ENCODE data around the gene IER2.

- TF ChIP-seq, protein P1, sequence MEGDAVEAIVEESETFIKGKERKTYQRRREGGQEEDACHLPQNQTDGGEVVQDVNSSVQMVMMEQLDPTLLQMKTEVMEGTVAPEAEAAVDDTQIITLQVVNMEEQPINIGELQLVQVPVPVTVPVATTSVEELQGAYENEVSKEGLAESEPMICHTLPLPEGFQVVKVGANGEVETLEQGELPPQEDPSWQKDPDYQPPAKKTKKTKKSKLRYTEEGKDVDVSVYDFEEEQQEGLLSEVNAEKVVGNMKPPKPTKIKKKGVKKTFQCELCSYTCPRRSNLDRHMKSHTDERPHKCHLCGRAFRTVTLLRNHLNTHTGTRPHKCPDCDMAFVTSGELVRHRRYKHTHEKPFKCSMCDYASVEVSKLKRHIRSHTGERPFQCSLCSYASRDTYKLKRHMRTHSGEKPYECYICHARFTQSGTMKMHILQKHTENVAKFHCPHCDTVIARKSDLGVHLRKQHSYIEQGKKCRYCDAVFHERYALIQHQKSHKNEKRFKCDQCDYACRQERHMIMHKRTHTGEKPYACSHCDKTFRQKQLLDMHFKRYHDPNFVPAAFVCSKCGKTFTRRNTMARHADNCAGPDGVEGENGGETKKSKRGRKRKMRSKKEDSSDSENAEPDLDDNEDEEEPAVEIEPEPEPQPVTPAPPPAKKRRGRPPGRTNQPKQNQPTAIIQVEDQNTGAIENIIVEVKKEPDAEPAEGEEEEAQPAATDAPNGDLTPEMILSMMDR (IDR thresholded peaks at IDR 0.05; ENCODE audit: low read depth, low read length): no peak
- no peak for TF ChIP-seq EZH2phosphoT487 (IDR thresholded peaks at IDR 0.05; ENCODE audit: low read depth)
Observed at GRCh38 chr19:13122275-13122878, 27.8 kb upstream of the IER2 start.

Measured in OCI-LY3 (cell line).